HepG2 (cell line): ENCODE measurements around the gene HOXD12. TPM values are rescaled to one million over a fixed set of nuclear protein-coding genes. Genes with fewer than 3 reads are reported as not detected.

Experiments used
- KDM3A ChIP-seq: IDR thresholded peaks from 2 replicates; pipeline ENCODE4 v1.6.1; 2018; ENCODE audit warnings: low read depth, missing compliant biosample characterization
- KDM5B ChIP-seq: sonication (generic); formaldehyde crosslinking; IDR thresholded peaks from 2 replicates; pipeline ENCODE4 v1.4.0; 2020; ENCODE audit warnings: missing genetic modification reagents, mild to moderate bottlenecking, borderline replicate concordance
- NFIB ChIP-seq: sonication (generic); formaldehyde crosslinking; IDR thresholded peaks from 2 replicates; pipeline ENCODE4 v1.9.0; 2021; ENCODE audit warnings: missing genetic modification reagents, mild to moderate bottlenecking, borderline replicate concordance
- NFRKB ChIP-seq: fragments of 450-650 bp; IDR thresholded peaks from 2 replicates; pipeline ENCODE4 v1.6.1; 2017
- RFX3 ChIP-seq: IDR thresholded peaks from 2 replicates; pipeline ENCODE4 v1.6.1; 2016; ENCODE audit warnings: missing biosample characterization, missing genetic modification reagents
- SETDB1 ChIP-seq: sonication (generic); formaldehyde crosslinking; IDR thresholded peaks from 2 replicates; pipeline ENCODE4 v1.5.1; 2020; ENCODE audit warnings: missing genetic modification reagents, mild to moderate bottlenecking, borderline replicate concordance
- SOX6 ChIP-seq, 2 experiments: fragments of 450-650 bp in 1 of 2; sonication (generic) in 1 of 2; formaldehyde crosslinking in 1 of 2; IDR thresholded peaks; 2 replicates each; pipeline versions ENCODE4 v1.4.0 to v1.6.1; 2017 to 2020; ENCODE audit warnings: antibody characterized with exemption in 1 of 2, mild to moderate bottlenecking in 1 of 2, missing genetic modification reagents in 1 of 2
- SSRP1 ChIP-seq: IDR thresholded peaks from 2 replicates; pipeline ENCODE4 v1.6.1; 2016; ENCODE audit warnings: control low read depth
- TBX2 ChIP-seq: sonication (generic); formaldehyde crosslinking; IDR thresholded peaks from 2 replicates; pipeline ENCODE4 v1.5.0; 2020; ENCODE audit warnings: missing genetic modification reagents, mild to moderate bottlenecking, borderline replicate concordance
- ZKSCAN5 ChIP-seq: sonication (generic); formaldehyde crosslinking; IDR thresholded peaks from 2 replicates; pipeline ENCODE4 v1.5.1; 2020; ENCODE audit warnings: mild to moderate bottlenecking, missing genetic modification reagents
- ZNF235 ChIP-seq: sonication (generic); formaldehyde crosslinking; IDR thresholded peaks from 2 replicates; pipeline ENCODE4 v1.8.1; 2023; ENCODE audit warnings: mild to moderate bottlenecking, missing genetic modification reagents, borderline replicate concordance
- ZNF335 ChIP-seq: sonication (generic); formaldehyde crosslinking; IDR thresholded peaks from 2 replicates; pipeline ENCODE4 v1.4.0; 2020; ENCODE audit warnings: missing genetic modification reagents
- ZNF354B ChIP-seq: sonication (generic); formaldehyde crosslinking; IDR thresholded peaks from 2 replicates; pipeline ENCODE4 v1.8.0; 2022; ENCODE audit warnings: mild to moderate bottlenecking, missing genetic modification reagents
- ZNF44 ChIP-seq: sonication (generic); formaldehyde crosslinking; IDR thresholded peaks from 2 replicates; pipeline ENCODE4 v1.5.1; 2020; ENCODE audit warnings: mild to moderate bottlenecking, missing genetic modification reagents
- ZNF496 ChIP-seq: sonication (generic); formaldehyde crosslinking; IDR thresholded peaks from 2 replicates; pipeline ENCODE4 v1.8.1; 2023; ENCODE audit warnings: mild to moderate bottlenecking, moderate library complexity, missing genetic modification reagents; ENCODE audit not compliant: insufficient replicate concordance
- ZSCAN21 ChIP-seq: sonication (generic); formaldehyde crosslinking; IDR thresholded peaks from 2 replicates; pipeline ENCODE4 v1.8.0; 2022; ENCODE audit warnings: mild to moderate bottlenecking, missing genetic modification reagents, moderate library complexity, borderline replicate concordance
- polyA plus RNA-seq, 8 experiments: library from polyadenylated mRNA; depleted of rRNA in 3 of 8; stranded (reverse) in 7 of 8; unstranded in 1 of 8; fragments of >200 nt; fragmentation: Illumina TruSeq in 4 of 8; extraction: Trizol in 4 of 8; gene quantifications; 2 replicates each; pipeline versions ENCODE4 v1.2.1 to v1.2.3, GENCODE V29; 2011 to 2016; ENCODE audit warnings: low read depth in 4 of 8, missing spikeins in 1 of 8, mixed read lengths in 1 of 8; ENCODE audit not compliant: insufficient read depth in 1 of 8
- total RNA-seq, 5 experiments: library from RNA; depleted of rRNA; stranded (reverse); fragments of >200 nt; fragmentation: Illumina TruSeq; extraction: Trizol; gene quantifications; 2 replicates each; pipeline ENCODE4 v1.2.3, GENCODE V29; 2016; ENCODE audit warnings: low read depth in 1 of 5
- TF ChIP-seq, protein P1 (sequence below): sonication (generic); formaldehyde crosslinking; IDR thresholded peaks from 2 replicates; pipeline ENCODE4 v1.5.1; 2020; ENCODE audit warnings: mild to moderate bottlenecking, missing genetic modification reagents, moderate library complexity
- TF ChIP-seq, protein P2 (sequence below): sonication (generic); formaldehyde crosslinking; IDR thresholded peaks from 2 replicates; pipeline ENCODE4 v1.9.0; 2021; ENCODE audit warnings: missing genetic modification reagents, mild to moderate bottlenecking, borderline replicate concordance
- TF ChIP-seq, protein P3 (sequence below): sonication (generic); formaldehyde crosslinking; IDR thresholded peaks from 2 replicates; pipeline ENCODE4 v1.8.0; 2022; ENCODE audit warnings: low read depth, missing genetic modification reagents
- TF ChIP-seq, protein P4 (sequence below): sonication (generic); formaldehyde crosslinking; IDR thresholded peaks from 2 replicates; pipeline ENCODE4 v1.5.0; 2020; ENCODE audit warnings: mild to moderate bottlenecking, missing genetic modification reagents, moderate library complexity

HOXD12 gene
- total and polyA plus RNA-seq, 2 of the 13 experiments (the other 11 are each of a cell fraction or from before 2014, with no cell fraction given) = not detected

DNA sequence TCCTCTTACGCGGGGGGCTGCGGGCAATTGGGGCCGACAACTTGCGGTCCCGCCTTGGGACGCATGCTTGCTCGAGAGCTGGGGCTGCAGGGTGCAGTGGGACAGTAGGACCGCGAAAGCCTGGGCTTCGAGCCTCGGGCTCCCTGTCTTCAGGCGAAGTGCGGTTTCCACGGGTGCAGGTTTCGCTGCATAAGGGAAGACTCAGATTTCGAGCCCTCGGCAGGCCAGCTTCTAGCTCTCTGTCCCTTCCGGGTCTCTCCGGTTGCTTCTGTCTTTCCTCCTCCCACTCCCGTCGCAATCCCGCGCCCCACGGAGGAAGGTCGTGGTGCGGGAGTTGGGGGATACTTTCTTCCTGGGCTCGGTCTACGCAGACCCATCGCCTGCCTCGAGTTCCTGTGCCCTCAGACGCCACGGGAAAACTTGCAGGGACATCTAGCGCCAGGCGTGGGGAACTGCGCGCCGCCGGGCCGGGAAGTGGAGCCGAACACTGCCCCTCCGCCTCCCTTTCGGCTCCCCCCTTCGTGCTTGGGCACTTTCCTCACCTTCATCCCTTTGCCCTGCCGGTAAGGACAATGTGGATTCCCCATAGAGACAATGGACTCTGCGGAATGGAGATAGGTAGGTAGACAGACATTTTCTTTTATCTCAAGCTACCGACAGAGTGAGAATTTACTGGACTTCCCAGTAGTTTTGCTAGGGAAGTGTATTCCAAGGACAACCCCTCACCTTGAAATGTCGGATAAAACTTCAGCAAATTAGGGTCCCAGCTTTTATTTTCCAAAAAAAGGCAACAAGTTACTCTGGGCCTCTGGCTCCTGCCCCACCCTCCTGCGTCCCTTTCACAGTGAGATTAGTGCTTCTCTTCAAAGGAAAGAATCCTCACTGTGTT is 11.3 kb upstream of the HOXD12 start (continued):
- TF ChIP-seq NFIB (CRISPR knock-in tag) (0 out of 2 replicates have a peak, but pooled peaks have one; percentile 35), KDM3A (CRISPR knock-in tag) (peak; percentile 73; the same call in 1 of the 2 replicates), ZKSCAN5 (CRISPR knock-in tag) (no peak), TBX2 (CRISPR knock-in tag) (peak; percentile 31; the same call in 1 of the 2 replicates), SOX6 (IDR thresholded peaks at IDR 0.05) (no peak), SOX6 (CRISPR knock-in tag; IDR thresholded peaks at IDR 0.05) (peak; percentile 45), ZNF44 (CRISPR knock-in tag) (peak; percentile 65; the same call in 1 of the 2 replicates), ZNF235 (CRISPR knock-in tag) (0 out of 2 replicates have a peak, but pooled peaks have one; percentile 42), NFRKB (no peak), ZNF496 (CRISPR knock-in tag) (no peak), RFX3 (no peak), ZNF354B (no peak), ZNF335 (CRISPR knock-in tag) (no peak), KDM5B (peak; percentile 80; the same call in 1 of the 2 replicates), SETDB1 (CRISPR knock-in tag) (0 out of 2 replicates have a peak, but pooled peaks have one; percentile 33), SSRP1 (CRISPR knock-in tag) (no peak), ZSCAN21 (peak; percentile 78; the same call in 1 of the 2 replicates)
- TF ChIP-seq, protein P1, sequence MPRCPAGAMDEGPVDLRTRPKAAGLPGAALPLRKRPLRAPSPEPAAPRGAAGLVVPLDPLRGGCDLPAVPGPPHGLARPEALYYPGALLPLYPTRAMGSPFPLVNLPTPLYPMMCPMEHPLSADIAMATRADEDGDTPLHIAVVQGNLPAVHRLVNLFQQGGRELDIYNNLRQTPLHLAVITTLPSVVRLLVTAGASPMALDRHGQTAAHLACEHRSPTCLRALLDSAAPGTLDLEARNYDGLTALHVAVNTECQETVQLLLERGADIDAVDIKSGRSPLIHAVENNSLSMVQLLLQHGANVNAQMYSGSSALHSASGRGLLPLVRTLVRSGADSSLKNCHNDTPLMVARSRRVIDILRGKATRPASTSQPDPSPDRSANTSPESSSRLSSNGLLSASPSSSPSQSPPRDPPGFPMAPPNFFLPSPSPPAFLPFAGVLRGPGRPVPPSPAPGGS = peak; percentile 87; the same call in 1 of the 2 replicates
- TF ChIP-seq, protein P2, sequence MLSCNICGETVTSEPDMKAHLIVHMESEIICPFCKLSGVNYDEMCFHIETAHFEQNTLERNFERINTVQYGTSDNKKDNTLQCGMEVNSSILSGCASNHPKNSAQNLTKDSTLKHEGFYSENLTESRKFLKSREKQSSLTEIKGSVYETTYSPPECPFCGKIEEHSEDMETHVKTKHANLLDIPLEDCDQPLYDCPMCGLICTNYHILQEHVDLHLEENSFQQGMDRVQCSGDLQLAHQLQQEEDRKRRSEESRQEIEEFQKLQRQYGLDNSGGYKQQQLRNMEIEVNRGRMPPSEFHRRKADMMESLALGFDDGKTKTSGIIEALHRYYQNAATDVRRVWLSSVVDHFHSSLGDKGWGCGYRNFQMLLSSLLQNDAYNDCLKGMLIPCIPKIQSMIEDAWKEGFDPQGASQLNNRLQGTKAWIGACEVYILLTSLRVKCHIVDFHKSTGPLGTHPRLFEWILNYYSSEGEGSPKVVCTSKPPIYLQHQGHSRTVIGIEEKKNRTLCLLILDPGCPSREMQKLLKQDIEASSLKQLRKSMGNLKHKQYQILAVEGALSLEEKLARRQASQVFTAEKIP (CRISPR knock-in tag) = no peak
- TF ChIP-seq, protein P3, sequence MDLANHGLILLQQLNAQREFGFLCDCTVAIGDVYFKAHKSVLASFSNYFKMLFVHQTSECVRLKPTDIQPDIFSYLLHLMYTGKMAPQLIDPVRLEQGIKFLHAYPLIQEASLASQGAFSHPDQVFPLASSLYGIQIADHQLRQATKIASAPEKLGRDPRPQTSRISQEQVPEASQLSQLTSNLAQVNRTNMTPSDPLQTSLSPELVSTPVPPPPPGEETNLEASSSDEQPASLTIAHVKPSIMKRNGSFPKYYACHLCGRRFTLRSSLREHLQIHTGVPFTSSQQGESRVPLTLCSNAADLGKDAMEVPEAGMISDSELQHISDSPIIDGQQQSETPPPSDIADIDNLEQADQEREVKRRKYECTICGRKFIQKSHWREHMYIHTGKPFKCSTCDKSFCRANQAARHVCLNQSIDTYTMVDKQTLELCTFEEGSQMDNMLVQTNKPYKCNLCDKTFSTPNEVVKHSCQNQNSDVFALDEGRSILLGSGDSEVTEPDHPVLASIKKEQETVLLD (CRISPR knock-in tag) = no peak
- TF ChIP-seq, protein P4, sequence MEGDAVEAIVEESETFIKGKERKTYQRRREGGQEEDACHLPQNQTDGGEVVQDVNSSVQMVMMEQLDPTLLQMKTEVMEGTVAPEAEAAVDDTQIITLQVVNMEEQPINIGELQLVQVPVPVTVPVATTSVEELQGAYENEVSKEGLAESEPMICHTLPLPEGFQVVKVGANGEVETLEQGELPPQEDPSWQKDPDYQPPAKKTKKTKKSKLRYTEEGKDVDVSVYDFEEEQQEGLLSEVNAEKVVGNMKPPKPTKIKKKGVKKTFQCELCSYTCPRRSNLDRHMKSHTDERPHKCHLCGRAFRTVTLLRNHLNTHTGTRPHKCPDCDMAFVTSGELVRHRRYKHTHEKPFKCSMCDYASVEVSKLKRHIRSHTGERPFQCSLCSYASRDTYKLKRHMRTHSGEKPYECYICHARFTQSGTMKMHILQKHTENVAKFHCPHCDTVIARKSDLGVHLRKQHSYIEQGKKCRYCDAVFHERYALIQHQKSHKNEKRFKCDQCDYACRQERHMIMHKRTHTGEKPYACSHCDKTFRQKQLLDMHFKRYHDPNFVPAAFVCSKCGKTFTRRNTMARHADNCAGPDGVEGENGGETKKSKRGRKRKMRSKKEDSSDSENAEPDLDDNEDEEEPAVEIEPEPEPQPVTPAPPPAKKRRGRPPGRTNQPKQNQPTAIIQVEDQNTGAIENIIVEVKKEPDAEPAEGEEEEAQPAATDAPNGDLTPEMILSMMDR (CRISPR knock-in tag) = peak; percentile 96
